GM23248 (cell line): ENCODE results near the gene TARDBP. TPM values are rescaled to one million over a fixed set of nuclear protein-coding genes. Genes with fewer than 3 reads are reported as not detected.
"Not testable (repeated sequence)": the region's sequence is repeated elsewhere in the genome, so short reads cannot be mapped to it uniquely, and the experiment has no call there.

ENCODE experiments used
- DNase-seq: peaks from one replicate; pipeline ENCODE4 v3.0.0-alpha.2; 2015
- H2AFZ ChIP-seq: fragments of 200-600 bp; sonication (generic); 2 replicates; pipeline ENCODE4 v1.6.1; 2016; ENCODE audit warnings: antibody characterized with exemption
- H3F3A ChIP-seq: fragments of 200-600 bp; sonication (generic); 2 replicates; pipeline ENCODE4 v1.6.1; 2016; ENCODE audit warnings: mild to moderate bottlenecking, antibody characterized with exemption, mixed run types; ENCODE audit not compliant: insufficient read depth
- H3K27ac ChIP-seq: fragments of 200-600 bp; sonication (generic); 2 replicates; pipeline ENCODE4 v1.5.1; 2016; ENCODE audit warnings: mild to moderate bottlenecking
- H3K27me3 ChIP-seq: fragments of 200-600 bp; sonication (generic); replicated peaks from 2 replicates; pipeline ENCODE4 v1.6.1; 2016; ENCODE audit warnings: mild to moderate bottlenecking; ENCODE audit not compliant: insufficient read depth
- H3K36me3 ChIP-seq: fragments of 200-600 bp; sonication (generic); 2 replicates; pipeline ENCODE4 v1.6.1; 2016; ENCODE audit warnings: low read depth, mild to moderate bottlenecking
- H3K4me1 ChIP-seq: fragments of 200-600 bp; sonication (generic); 2 replicates; pipeline ENCODE4 v1.6.1; 2016; ENCODE audit warnings: mild to moderate bottlenecking; ENCODE audit not compliant: insufficient read depth
- H3K4me2 ChIP-seq: fragments of 200-600 bp; sonication (generic); one replicate; pipeline ENCODE4 v1.6.1; 2016; ENCODE audit warnings: mild to moderate bottlenecking; ENCODE audit not compliant: unreplicated experiment
- H3K4me3 ChIP-seq: fragments of 200-600 bp; sonication (generic); 2 replicates; pipeline ENCODE4 v1.5.1; 2016; ENCODE audit warnings: mild to moderate bottlenecking
- H3K79me2 ChIP-seq: fragments of 200-600 bp; sonication (generic); 2 replicates; pipeline ENCODE4 v1.6.1; 2016; ENCODE audit warnings: mild to moderate bottlenecking; ENCODE audit not compliant: insufficient read depth
- H3K9ac ChIP-seq: fragments of 200-600 bp; sonication (generic); 2 replicates; pipeline ENCODE4 v1.6.1; 2016; ENCODE audit warnings: mild to moderate bottlenecking
- H3K9me2 ChIP-seq: fragments of 200-600 bp; sonication (generic); 2 replicates; pipeline ENCODE4 v1.6.1; 2016; ENCODE audit warnings: mixed run types, mild to moderate bottlenecking, moderate library complexity; ENCODE audit not compliant: insufficient read depth
- H3K9me3 ChIP-seq: fragments of 200-600 bp; sonication (generic); one replicate; pipeline ENCODE4 v1.6.1; 2017; ENCODE audit warnings: low read depth
- H4K20me1 ChIP-seq: fragments of 200-600 bp; sonication (generic); 2 replicates; pipeline ENCODE4 v1.6.0; 2016; ENCODE audit not compliant: insufficient read depth
- EZH2 ChIP-seq: fragments of 200-600 bp; sonication (generic); IDR thresholded peaks from 2 replicates; pipeline ENCODE4 v1.6.1; 2018; ENCODE audit warnings: antibody characterized with exemption, mild to moderate bottlenecking; ENCODE audit not compliant: insufficient read depth, poor library complexity, severe bottlenecking
- EZH2phosphoT487 ChIP-seq: fragments of 200-600 bp; sonication (generic); IDR thresholded peaks from 2 replicates; pipeline ENCODE4 v1.6.1; 2018; ENCODE audit warnings: antibody characterized with exemption, moderate library complexity, mild to moderate bottlenecking, low read depth; ENCODE audit not compliant: insufficient read depth
- WGBS, 2 experiments: methylation state at CpG; one replicate each; pipeline ENCODE4 v1.1.6; 2015 to 2017; ENCODE audit warnings: low lambda C conversion rate in 2 of 2, low coverage in 1 of 2; ENCODE audit errors: missing lambda C conversion rate in 2 of 2; 5-methylcytosine and 5-hydroxymethylcytosine counted together
- in situ Hi-C: fragments of 300-500 bp; cut with MboI; formaldehyde crosslinking; loops from 2 replicates; pipeline ENCODE4 v1.15.0; 2020
- polyA plus RNA-seq: library from polyadenylated mRNA; unstranded; fragments of >200 nt; fragmentation: Nextera tagmentation; extraction: Ambion mirVana; gene quantifications from 2 replicates; pipeline ENCODE4 v1.2.1, GENCODE V29; 2016
- total RNA-seq: library from RNA; depleted of rRNA; stranded (reverse); fragments of >200 nt; shearing (Covaris generic); gene quantifications from 2 replicates; pipeline ENCODE4 v1.2.3, GENCODE V29; 2014

Gene TARDBP
- total and polyA plus RNA-seq, 2 experiments from 2014 or later, result 36.0 to 128 TPM

DNA sequence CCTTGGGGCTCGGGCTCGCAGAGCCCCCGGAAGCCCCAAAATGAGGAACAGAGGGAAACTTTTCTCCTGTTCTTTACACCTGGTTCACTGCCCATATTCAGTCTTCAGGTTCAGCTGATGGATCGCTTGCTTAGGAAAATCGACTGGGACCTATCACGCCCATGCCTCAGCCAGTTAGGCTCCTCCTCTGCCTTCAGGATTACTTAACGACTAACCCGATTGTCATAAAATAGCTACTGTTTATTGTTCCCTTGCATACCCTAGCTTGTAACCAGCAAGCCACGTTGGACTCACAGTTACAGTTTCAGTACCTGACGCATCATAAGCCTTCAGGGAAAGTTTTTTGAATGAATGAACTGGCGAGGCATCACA lies 692 bp downstream of the TARDBP start:
- no peaks in the 10 kb centered on the region for H3K9me3 ChIP-seq
- H3K4me2 ChIP-seq, result peak overlapping the region; percentile 94
- H3K4me3 ChIP-seq, result peak overlapping the region; percentile 91
- 1 to 3% methylated on average over 11 of the region's 11 CpGs for WGBS, 2 experiments
- H2AFZ ChIP-seq, result no peak overlapping the region
- no peaks in the 10 kb centered on the region for H3K9me2 ChIP-seq
- H3K79me2 ChIP-seq, result peaks cover 56% of the 10 kb centered on the region
- peak; percentile 70 for DNase-seq
- H3F3A ChIP-seq, result peaks cover 23% of the 10 kb centered on the region; the same call in 1 of the 2 replicates
- peaks cover 15% of the 10 kb centered on the region for H3K4me1 ChIP-seq
- TF ChIP-seq EZH2, result no peak
- TF ChIP-seq EZH2phosphoT487, result no peak
- in situ Hi-C loops, result no loop called here
- peaks cover 36% of the 10 kb centered on the region for H3K36me3 ChIP-seq
- no peaks in the 10 kb centered on the region for H3K27me3 ChIP-seq
- peak overlapping the region; percentile 98 for H3K9ac ChIP-seq
- H3K27ac ChIP-seq, result peak overlapping the region; percentile 92
- H4K20me1 ChIP-seq, result peaks cover 26% of the 10 kb centered on the region

- H3K4me3 ChIP-seq, DNase-seq, H3K27ac ChIP-seq, H3K9me3 ChIP-seq, H3K4me1 ChIP-seq, H3K9me2 ChIP-seq, H2AFZ ChIP-seq, in situ Hi-C loops, H3K4me2 ChIP-seq, H3K27me3 ChIP-seq, H3K9ac ChIP-seq: not testable (repeated sequence)
- WGBS, 2 experiments, result 76% methylated on average over 8 of the region's 8 CpGs
- peaks cover 35% of the 10 kb centered on the region for H3F3A ChIP-seq
- H4K20me1 ChIP-seq, result peaks cover 12% of the 10 kb centered on the region; the same call in 1 of the 2 replicates
- peaks cover 83% of the 10 kb centered on the region for H3K36me3 ChIP-seq
- peaks cover 95% of the 10 kb centered on the region for H3K79me2 ChIP-seq
Observed at GRCh38 chr1:11019358-11019757, 6.9 kb downstream of the TARDBP start.

- Histone ChIP-seq H3F3A (peaks cover 32% of the 10 kb centered on the region), H3K4me2 (no peak overlapping the region), H3K27me3 (no peaks in the 10 kb centered on the region), H3K4me3 (no peak overlapping the region), H3K9me2 (no peaks in the 10 kb centered on the region), H2AFZ (no peak overlapping the region), H4K20me1 (0 out of 2 replicates have a peak, but pooled peaks cover 8% of the 10 kb centered on the region), H3K4me1 (peaks cover 6% of the 10 kb centered on the region; the same call in 1 of the 2 replicates), H3K36me3 (peaks cover 79% of the 10 kb centered on the region), H3K27ac (no peak overlapping the region), H3K9ac (no peak overlapping the region), H3K79me2 (peaks cover 94% of the 10 kb centered on the region), H3K9me3 (no peaks in the 10 kb centered on the region)
- TF ChIP-seq EZH2phosphoT487, result no peak
- no peak for TF ChIP-seq EZH2
- WGBS, 2 experiments, result 88 to 91% methylated on average over 7 of the region's 7 CpGs
- no peak for DNase-seq
- in situ Hi-C loops, result no loop called here
Observed at GRCh38 chr1:11019971-11020370, 7.5 kb downstream of the TARDBP start.

DNA sequence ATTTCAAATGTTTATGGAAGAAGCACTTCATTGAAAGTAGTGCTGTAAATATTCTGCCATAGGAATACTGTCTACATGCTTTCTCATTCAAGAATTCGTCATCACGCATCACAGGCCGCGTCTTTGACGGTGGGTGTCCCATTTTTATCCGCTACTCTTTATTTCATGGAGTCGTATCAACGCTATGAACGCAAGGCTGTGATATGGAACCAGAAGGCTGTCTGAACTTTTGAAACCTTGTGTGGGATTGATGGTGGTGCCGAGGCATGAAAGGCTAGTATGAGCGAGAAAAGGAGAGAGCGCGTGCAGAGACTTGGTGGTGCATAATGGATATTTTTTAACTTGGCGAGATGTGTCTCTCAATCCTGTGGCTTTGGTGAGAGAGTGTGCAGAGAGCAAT lies 10.7 kb downstream of the TARDBP start:
- DNase-seq, result no peak
- no peak overlapping the region for H3K27ac ChIP-seq
- no peak overlapping the region for H2AFZ ChIP-seq
- H3K9me2 ChIP-seq, result no peaks in the 10 kb centered on the region
- peaks cover 80% of the 10 kb centered on the region for H3K36me3 ChIP-seq
- H3K79me2 ChIP-seq, result peaks cover 72% of the 10 kb centered on the region
- H3K9me3 ChIP-seq, result no peaks in the 10 kb centered on the region
- in situ Hi-C loops, result no loop called here
- peaks cover 54% of the 10 kb centered on the region for H3F3A ChIP-seq
- no peaks in the 10 kb centered on the region for H4K20me1 ChIP-seq
- no peaks in the 10 kb centered on the region for H3K27me3 ChIP-seq
- H3K4me1 ChIP-seq, result peaks cover 6% of the 10 kb centered on the region; the same call in 1 of the 2 replicates
- no peak overlapping the region for H3K4me3 ChIP-seq
- 89 to 90% methylated on average over 14 of the region's 14 CpGs for WGBS, 2 experiments
- no peak for TF ChIP-seq EZH2phosphoT487
- H3K9ac ChIP-seq, result no peak overlapping the region
- H3K4me2 ChIP-seq, result no peak overlapping the region

GRCh38 chr1:11024154-11024873 lies 11.9 kb downstream of the TARDBP start:
- Histone ChIP-seq H3K27ac (no peak overlapping the region), H3K9me3 (no peaks in the 10 kb centered on the region), H3F3A (peaks cover 48% of the 10 kb centered on the region), H3K9me2 (no peaks in the 10 kb centered on the region), H3K36me3 (peaks cover 69% of the 10 kb centered on the region), H3K79me2 (peaks cover 61% of the 10 kb centered on the region), H3K4me2 (no peak overlapping the region), H3K27me3 (no peaks in the 10 kb centered on the region), H3K4me3 (no peak overlapping the region), H3K9ac (no peak overlapping the region), H2AFZ (no peak overlapping the region), H3K4me1 (peaks cover 6% of the 10 kb centered on the region; the same call in 1 of the 2 replicates), H4K20me1 (no peaks in the 10 kb centered on the region)
- in situ Hi-C loops, result no loop called here
- WGBS, 2 experiments, result 96 to 98% methylated on average over 3 of the region's 3 CpGs
- TF ChIP-seq EZH2 (no peak), EZH2phosphoT487 (no peak)
- no peak for DNase-seq
